ENCODE data around the gene CBLN1. TPM values are rescaled to one million over a fixed set of nuclear protein-coding genes. Genes with fewer than 3 reads are reported as not detected.

Gene CBLN1
- total RNA-seq, 1 donor from 2014 or later, result not detected

DNA sequence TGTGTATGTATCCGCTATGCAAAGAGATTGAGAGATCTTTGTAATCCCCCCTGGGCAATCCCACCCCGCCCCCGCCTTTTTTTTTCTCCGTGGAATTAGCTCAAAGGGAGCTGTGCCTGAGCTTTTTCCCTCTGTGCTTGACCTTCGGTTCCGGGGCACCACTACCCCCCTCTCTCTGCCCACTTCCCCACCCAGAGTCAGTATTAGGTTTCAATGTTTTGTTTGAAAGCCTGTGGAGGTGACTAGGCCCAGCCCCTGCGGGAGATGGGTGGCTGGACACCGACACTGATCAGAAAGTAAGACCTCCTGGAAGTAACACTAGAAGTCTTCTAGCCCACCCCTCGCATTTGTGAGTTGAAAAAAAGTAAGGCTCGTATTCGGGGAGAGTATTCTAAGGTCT lies 7.0 kb downstream of the CBLN1 start:
- Histone ChIP-seq H3K36me3 (no peaks in the 10 kb centered on the region), H3K4me3 (no peak overlapping the region), H3K4me1 (peaks cover 12% of the 10 kb centered on the region), H3K9me3 (no peaks in the 10 kb centered on the region), H3K27me3 (ENCODE audit: low read depth) (peaks cover 73% of the 10 kb centered on the region), H3K27ac (no peak overlapping the region)
- no peak for ATAC-seq
- intact Hi-C loops (cut with DNase I), result no loop called here
- DNase-seq, result no peak
- TF ChIP-seq, protein P1, sequence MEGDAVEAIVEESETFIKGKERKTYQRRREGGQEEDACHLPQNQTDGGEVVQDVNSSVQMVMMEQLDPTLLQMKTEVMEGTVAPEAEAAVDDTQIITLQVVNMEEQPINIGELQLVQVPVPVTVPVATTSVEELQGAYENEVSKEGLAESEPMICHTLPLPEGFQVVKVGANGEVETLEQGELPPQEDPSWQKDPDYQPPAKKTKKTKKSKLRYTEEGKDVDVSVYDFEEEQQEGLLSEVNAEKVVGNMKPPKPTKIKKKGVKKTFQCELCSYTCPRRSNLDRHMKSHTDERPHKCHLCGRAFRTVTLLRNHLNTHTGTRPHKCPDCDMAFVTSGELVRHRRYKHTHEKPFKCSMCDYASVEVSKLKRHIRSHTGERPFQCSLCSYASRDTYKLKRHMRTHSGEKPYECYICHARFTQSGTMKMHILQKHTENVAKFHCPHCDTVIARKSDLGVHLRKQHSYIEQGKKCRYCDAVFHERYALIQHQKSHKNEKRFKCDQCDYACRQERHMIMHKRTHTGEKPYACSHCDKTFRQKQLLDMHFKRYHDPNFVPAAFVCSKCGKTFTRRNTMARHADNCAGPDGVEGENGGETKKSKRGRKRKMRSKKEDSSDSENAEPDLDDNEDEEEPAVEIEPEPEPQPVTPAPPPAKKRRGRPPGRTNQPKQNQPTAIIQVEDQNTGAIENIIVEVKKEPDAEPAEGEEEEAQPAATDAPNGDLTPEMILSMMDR (IDR thresholded peaks at IDR 0.05), result no peak

DNA sequence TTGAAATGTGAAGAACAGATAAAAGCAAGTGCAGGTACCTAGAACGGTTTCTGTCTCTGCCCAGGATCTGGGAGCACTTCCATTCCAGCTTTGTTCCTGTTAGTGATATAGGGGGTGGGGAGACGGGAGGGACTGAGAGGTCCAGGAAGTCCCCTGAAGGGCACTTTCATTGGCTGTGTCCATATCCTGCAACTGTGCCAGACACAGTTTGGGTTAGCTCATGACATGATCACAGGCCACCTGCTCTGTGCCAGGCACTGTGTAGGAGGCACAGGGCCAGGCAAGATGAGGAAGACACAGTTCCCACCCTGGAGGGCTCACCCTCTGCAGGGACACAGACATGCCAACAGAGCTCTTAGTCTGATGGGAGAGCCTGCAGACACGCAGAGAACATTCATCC lies 7.9 kb downstream of the CBLN1 start:
- Histone ChIP-seq H3K27me3 (ENCODE audit: low read depth) (peaks cover 65% of the 10 kb centered on the region), H3K4me3 (no peak overlapping the region), H3K9me3 (no peaks in the 10 kb centered on the region), H3K36me3 (no peaks in the 10 kb centered on the region), H3K27ac (no peak overlapping the region), H3K4me1 (peaks cover 12% of the 10 kb centered on the region)
- DNase-seq (no peak), ATAC-seq (no peak)
- TF ChIP-seq, protein P1 (IDR thresholded peaks at IDR 0.05), result no peak
- intact Hi-C loops (cut with DNase I), result no loop called here

DNA sequence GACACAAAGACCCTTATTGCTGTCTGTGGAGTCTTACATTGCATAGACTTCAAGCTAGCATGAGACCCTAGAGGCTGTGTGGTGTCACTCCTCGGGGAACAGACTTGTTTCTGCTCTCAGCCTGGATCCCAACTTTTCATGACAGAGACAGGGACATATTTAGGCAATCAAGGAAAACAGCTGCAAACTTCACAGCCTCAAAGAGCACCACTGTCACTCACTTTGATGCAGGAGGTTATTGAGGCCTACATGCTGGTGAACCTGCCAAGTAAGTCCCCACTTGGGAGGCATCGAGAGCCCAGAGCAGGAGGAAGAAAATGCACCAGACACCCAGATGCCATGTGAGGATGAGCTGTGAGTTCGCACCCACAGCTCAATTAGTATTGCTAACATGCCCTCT lies 10.3 kb downstream of the CBLN1 start:
- Histone ChIP-seq H3K27ac (no peak overlapping the region), H3K9me3 (no peaks in the 10 kb centered on the region), H3K4me1 (no peaks in the 10 kb centered on the region), H3K27me3 (ENCODE audit: low read depth) (peaks cover 41% of the 10 kb centered on the region), H3K36me3 (no peaks in the 10 kb centered on the region), H3K4me3 (no peak overlapping the region)
- intact Hi-C loops (cut with DNase I), result no loop called here
- no peak for ATAC-seq
- TF ChIP-seq, protein P1 (IDR thresholded peaks at IDR 0.05), result no peak
- DNase-seq, result no peak

DNA sequence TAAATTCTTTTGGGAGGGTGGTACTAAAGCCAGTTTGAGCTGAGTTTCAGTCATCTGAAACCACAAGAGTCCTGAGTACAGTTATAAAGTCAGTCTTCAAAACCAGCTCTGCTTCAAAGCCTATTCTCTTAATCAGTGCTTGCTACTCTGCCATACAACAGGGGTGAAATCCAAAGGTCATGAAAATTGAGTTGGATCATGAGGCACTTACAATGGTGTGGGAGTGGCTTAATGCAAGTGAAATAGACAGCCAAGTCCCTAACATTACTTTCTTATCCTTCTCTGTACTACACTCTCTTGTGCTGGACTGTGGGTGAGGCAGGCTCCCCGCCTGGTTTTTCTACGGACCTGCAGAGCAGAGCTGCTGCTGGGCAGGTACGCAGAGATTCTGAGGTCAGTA lies 12.4 kb downstream of the CBLN1 start:
- Histone ChIP-seq H3K4me3 (no peak overlapping the region), H3K27me3 (ENCODE audit: low read depth) (peaks cover 19% of the 10 kb centered on the region), H3K27ac (no peak overlapping the region), H3K9me3 (no peaks in the 10 kb centered on the region), H3K4me1 (no peaks in the 10 kb centered on the region), H3K36me3 (no peaks in the 10 kb centered on the region)
- TF ChIP-seq, protein P1 (IDR thresholded peaks at IDR 0.05), result no peak
- intact Hi-C loops (cut with DNase I), result no loop called here
- DNase-seq (no peak), ATAC-seq (peak in 1 of 2 donors; percentile 29)

DNA sequence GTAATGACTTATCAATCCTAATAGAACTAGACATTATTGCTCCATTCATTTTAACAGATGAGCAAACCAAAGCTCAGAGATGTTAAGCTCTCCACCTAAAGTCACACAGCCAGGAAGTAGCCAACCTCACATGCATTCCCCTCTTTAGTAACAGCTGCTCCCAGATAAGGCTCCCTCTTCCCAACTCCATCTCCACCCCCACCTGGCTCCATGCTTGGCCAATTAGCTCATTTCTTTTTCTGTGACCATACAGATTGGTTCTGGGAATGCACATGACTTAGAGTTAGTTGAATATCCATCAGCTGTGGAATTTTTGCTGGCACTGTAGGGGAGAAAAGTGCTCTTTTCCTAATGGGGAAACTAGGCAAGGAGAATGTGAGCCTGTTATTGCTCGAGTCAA lies 13.0 kb downstream of the CBLN1 start:
- intact Hi-C loops (cut with DNase I), result no loop called here
- H3K36me3 ChIP-seq, result no peaks in the 10 kb centered on the region
- H3K27ac ChIP-seq, result no peak overlapping the region
- DNase-seq (no peak), ATAC-seq (no peak)
- H3K4me1 ChIP-seq, result no peaks in the 10 kb centered on the region
- peaks cover 14% of the 10 kb centered on the region for H3K27me3 ChIP-seq (ENCODE audit: low read depth)
- TF ChIP-seq, protein P1 (IDR thresholded peaks at IDR 0.05), result no peak
- no peak overlapping the region for H3K4me3 ChIP-seq
- no peaks in the 10 kb centered on the region for H3K9me3 ChIP-seq

DNA sequence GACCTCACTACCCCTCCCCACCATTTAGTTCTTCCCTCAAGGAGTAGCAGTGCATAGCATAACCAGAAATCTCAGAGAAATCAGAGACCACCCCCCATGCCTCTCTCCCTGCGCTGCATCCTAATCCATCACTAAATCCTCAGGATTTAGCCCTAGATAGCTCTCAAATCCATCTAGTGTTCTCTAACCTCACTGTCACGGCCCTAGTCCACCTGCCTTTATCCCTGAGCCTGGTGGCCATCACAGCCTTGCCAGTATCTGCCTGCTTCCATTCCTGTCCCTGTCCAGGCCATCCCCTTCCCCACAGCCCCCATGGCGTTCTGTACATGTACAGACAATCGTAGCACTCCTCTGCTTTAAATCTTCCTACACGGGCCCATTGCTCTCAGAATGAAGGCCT lies 19.1 kb downstream of the CBLN1 start:
- no peaks in the 10 kb centered on the region for H3K9me3 ChIP-seq
- H3K36me3 ChIP-seq, result no peaks in the 10 kb centered on the region
- intact Hi-C loops (cut with DNase I), result no loop called here
- no peak overlapping the region for H3K27ac ChIP-seq
- no peak overlapping the region for H3K4me3 ChIP-seq
- no peaks in the 10 kb centered on the region for H3K4me1 ChIP-seq
- DNase-seq, result no peak
- peaks cover 2% of the 10 kb centered on the region for H3K27me3 ChIP-seq (ENCODE audit: low read depth)
- no peak for ATAC-seq
- TF ChIP-seq, protein P1 (IDR thresholded peaks at IDR 0.05), result no peak
